CD4-positive, alpha-beta T cell treated with Interleukin-1 beta for 1 hour (primary cell): ENCODE data around the gene SRRT.

Source experiments
- DNase-seq, 2 donors: peaks; one replicate each; pipeline ENCODE4 v3.0.0-alpha.2; 2020 to 2022

Gene SRRT

GRCh38 chr7:100856871-100857282 lies 18.0 kb upstream of the SRRT start:
- no peak for DNase-seq

DNA sequence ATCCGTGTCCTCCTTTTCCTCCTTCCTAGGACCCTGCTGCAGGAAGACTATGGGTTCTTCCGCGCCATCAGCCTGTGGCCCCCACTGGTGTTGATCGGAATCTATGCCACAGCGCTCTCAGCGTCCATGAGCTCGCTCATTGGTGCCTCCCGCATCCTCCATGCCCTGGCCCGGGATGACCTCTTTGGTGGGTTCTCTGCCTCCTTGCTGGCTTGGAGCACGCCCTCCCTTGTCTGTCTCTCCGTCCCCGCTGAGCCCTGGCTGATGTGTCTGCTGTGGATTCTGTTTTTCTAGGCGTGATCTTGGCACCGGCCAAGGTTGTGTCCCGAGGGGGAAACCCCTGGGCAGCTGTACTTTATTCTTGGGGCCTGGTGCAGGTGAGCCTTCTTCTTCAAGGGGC lies 15.0 kb upstream of the SRRT start:
- no peak for DNase-seq

DNA sequence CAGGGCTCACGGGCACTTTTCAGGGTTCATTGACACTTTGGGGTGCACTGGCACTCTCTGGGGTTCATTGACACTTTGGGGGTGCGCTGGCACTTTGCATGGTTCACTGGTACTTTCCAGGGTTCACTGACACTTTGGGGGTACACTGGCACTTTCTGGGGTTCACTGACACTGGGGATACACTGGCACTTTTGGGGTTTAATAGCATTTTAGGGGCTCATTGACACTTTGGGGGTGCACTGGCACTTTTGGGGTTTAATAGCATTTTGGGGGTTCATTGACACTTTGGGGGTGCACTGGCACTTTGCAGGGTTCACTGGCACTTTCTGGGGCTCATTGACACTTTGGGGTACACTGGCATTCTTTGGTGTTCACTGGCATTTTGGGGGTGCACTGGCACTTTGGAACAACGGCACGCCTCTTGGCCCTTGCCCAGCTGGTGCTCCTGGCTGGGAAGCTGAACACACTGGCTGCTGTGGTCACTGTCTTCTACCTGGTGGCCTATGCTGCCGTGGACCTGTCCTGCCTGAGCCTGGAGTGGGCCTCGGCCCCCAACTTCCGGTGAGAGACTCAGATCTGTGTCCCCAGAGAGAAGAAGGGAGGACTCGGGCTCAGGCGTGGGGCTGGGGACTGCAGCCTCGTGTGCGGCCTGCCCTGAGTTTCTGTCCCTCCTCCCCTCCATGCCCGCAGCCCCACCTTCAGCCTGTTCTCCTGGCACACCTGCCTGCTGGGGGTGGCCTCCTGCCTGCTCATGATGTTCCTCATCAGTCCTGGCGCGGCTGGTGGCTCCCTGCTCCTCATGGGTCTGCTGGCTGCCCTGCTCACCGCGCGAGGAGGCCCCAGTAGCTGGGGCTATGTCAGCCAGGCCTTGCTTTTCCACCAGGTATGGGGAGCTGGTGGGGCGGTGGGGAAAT lies 13.9 kb upstream of the SRRT start:
- no peak for DNase-seq

- no peak for DNase-seq
Observed at GRCh38 chr7:100861616-100861985, 13.3 kb upstream of the SRRT start.

GRCh38 chr7:100863406-100863950 lies 11.4 kb upstream of the SRRT start:
- no peak for DNase-seq

- no peak for DNase-seq
Observed at GRCh38 chr7:100864263-100864845, 10.5 kb upstream of the SRRT start.

- DNase-seq: no peak
Observed at GRCh38 chr7:100865372-100865911, 9.5 kb upstream of the SRRT start.

GRCh38 chr7:100865938-100866728 lies 8.8 kb upstream of the SRRT start:
- DNase-seq: peak; percentile 29 to 31

- no peak for DNase-seq
Observed at GRCh38 chr7:100866729-100867039, 8.2 kb upstream of the SRRT start.

DNA sequence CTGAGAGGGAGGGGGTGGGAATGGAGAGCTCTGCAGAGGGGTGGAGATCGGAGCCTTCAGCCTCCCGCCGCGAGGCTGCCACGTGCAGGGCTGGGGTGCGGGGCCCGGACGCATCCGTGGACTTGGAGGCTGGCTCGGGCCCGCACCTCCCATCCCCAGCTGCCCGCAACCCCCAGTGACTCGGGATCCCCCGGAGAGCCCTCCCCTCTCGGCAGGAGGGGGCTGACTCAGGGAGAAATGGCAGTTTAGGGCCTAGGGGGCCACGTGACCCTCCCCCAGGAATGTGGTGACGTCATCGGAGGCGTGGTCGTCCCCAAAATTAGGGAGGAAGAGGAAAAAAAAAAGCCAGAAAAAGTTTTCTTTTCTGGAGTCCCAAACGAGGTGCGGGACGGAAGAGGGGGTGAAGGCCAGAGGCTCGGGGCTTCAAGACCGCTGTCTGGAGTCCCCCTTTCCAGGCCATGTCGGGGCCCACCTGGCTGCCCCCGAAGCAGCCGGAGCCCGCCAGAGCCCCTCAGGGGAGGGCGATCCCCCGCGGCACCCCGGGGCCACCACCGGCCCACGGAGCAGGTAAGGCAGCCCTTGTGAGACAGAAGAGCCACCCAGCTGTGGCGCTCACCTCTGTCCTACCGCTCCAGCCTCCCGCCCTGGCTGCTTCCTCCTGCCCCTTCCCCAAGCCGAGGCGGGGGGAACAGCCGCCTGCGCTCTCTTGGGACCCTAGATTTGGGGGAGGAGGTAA lies 7.7 kb upstream of the SRRT start, which contains the start of gene TRIP6:
Gene TRIP6, plus strand, starts transcription at position 348 of the 736 bp plus-strand sequence. Its CDS starts 111 bp downstream, at position 459.
- peak; percentile 45 to 56 for DNase-seq

GRCh38 chr7:100867776-100868485 lies 7.0 kb upstream of the SRRT start:
- no peak for DNase-seq

- DNase-seq: no peak
Observed at GRCh38 chr7:100873599-100874299, 1.2 kb upstream of the SRRT start.

- no peak for DNase-seq
Observed at GRCh38 chr7:100874300-100874576, 665 bp upstream of the SRRT start.

DNA sequence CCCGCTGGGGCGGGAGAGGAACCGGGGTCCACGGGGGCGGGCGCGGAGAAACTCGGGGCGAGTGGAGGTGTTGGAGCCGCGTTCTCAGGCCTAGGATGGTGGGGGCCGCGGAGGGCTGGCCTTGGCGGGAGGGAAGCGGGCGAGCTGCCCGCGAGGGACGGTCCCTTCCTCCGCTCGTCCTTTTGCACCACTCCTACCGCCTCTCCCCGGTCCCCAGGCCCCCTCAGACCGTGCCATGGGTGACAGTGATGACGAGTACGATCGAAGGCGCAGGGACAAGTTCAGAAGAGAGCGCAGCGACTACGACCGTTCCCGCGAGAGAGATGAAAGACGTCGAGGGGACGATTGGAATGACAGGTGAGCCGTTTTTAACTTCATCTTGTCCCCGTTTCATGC lies 451 bp downstream of the SRRT start:
- DNase-seq: peak; percentile 22 to 31

DNA sequence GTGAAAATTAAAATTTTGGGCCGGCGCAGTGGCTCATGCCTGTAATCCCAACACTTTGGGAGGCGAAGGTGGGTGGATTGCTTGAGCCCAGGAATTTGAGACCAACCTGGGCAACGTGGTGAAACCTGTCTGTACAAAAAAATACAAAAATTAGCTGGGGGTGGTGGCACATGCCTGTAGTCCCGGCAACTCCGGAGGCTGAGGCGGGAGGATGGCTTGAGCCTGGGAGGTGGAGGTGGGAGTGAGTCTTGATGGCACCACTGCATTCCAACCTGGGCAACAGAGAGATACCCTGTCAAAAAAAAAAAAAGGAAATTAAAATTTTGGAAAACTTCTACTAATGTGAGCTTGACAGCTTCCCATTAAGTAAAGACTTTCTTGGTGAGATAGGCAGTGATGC lies 3.1 kb downstream of the SRRT start:
- no peak for DNase-seq

DNA sequence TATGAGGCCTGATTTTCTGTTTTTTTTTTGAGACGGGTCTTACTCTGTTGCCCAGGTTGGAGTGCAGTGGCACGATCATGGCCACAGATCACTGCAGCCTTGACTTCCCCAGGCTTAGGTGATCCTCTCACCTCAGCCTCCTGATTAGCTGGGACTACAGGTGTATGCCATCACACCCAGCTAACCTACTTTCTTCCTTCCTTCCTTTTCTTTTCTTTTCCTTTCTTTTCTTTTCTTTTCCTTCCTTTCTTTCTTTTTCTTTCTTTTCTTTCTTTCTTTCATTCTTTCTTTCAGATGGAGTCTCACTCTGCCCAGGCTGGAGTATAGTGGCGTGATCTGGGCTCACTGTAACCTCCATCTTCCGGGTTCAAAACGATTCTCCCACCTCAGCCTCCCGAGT lies 3.8 kb downstream of the SRRT start:
- no peak for DNase-seq

DNA sequence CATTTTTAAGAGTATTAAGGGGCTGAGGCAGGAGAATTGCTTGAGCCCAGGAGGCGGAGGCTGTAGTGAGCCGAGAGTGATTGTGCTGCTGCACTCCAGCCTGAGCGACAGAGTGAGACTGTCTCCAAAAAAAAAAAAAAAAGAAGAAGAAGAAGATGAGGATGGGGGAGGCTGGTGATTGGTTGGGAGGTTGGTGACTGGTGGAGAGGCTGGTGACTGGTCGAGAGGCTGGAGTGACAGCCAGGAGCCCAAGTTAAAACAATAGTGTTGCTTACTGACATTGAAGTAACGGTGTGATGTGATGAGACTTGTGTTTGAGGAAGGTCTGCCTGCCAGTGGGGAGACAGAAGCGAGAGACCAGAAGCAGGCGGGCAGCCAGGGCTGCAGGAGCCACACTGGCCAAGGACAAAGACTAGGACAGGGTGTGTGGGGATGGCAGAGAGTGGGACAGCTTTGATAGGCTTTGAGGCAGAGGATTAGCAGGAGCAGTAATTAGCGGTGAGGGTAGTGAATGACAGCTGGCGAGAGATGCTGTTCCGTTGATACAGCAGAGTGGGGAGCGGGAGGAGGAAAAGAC lies 4.9 kb downstream of the SRRT start:
- no peak for DNase-seq

- no peak for DNase-seq
Observed at GRCh38 chr7:100880645-100881044, 5.7 kb downstream of the SRRT start.

GRCh38 chr7:100881136-100881535 lies 6.2 kb downstream of the SRRT start:
- DNase-seq: no peak

GRCh38 chr7:100882201-100882600 lies 7.3 kb downstream of the SRRT start:
- DNase-seq: no peak
